Immature natural killer cell (primary cell): ENCODE data around the gene PNMA5. TPM values are rescaled to one million over a fixed set of nuclear protein-coding genes. Genes with fewer than 3 reads are reported as not detected.
"Not testable (repeated sequence)": the region's sequence is repeated elsewhere in the genome, so short reads cannot be mapped to it uniquely, and the experiment has no call there.

Experiments
- DNase-seq, 3 donors: peaks; one replicate each; pipeline ENCODE4 v3.0.0; 2022; ENCODE audit warnings: mixed read lengths in 1 of 3
- H3K27ac Mint-ChIP-seq, 6 donors: one replicate each; pipeline ENCODE4 v1.8.0; 2020; ENCODE audit warnings: mixed read lengths in 6 of 6, mild to moderate bottlenecking in 5 of 6, inconsistent platforms in 4 of 6, moderate library complexity in 3 of 6
- H3K27me3 Mint-ChIP-seq, 3 donors: one replicate each; pipeline ENCODE4 v1.8.0; 2020 to 2021; ENCODE audit warnings: low read depth in 3 of 3, mild to moderate bottlenecking in 3 of 3, mixed read lengths in 3 of 3, moderate library complexity in 3 of 3, inconsistent platforms in 1 of 3
- H3K36me3 Mint-ChIP-seq, 3 donors: one replicate each; pipeline ENCODE4 v1.8.0; 2020; ENCODE audit warnings: mixed read lengths in 3 of 3, inconsistent platforms in 2 of 3, mild to moderate bottlenecking in 2 of 3
- H3K4me1 Mint-ChIP-seq, 2 donors: one replicate each; pipeline ENCODE4 v1.8.0; 2020; ENCODE audit warnings: inconsistent platforms in 2 of 2, mild to moderate bottlenecking in 2 of 2, mixed read lengths in 2 of 2, moderate library complexity in 1 of 2
- H3K4me3 Mint-ChIP-seq, 5 donors: one replicate each; pipeline ENCODE4 v1.8.0; 2020; ENCODE audit warnings: mild to moderate bottlenecking in 5 of 5, mixed read lengths in 5 of 5, inconsistent platforms in 3 of 5, moderate library complexity in 3 of 5
- H3K9me3 Mint-ChIP-seq, 6 donors: one replicate each; pipeline ENCODE4 v1.8.0; 2020; ENCODE audit warnings: mild to moderate bottlenecking in 6 of 6, mixed read lengths in 6 of 6, inconsistent platforms in 4 of 6, moderate library complexity in 3 of 6
- polyA plus RNA-seq, 3 donors: library from polyadenylated mRNA; unstranded; fragments of 300-500 nt; fragmentation: Illumina TruSeq; gene quantifications; one replicate each; pipeline ENCODE4 v1.2.3, GENCODE V29; 2021

PNMA5 gene
- not detected for polyA plus RNA-seq

GRCh38 chrX:152993933-152994332 is at the start of gene PNMA5:
PNMA5 (minus strand) TSS chrX:152994116; CDS start chrX:152991598, 2,518 bp downstream.
- Mint-ChIP-seq H3K4me3 (no peak within 1 kb of the TSS), H3K4me1 (no peaks in the 10 kb centered on the region), H3K27me3 (peaks cover 0 to 6% (median 4%) of the 10 kb centered on the region in 3 donors), H3K27ac (no peak within 1 kb of the TSS), H3K9me3 (no peaks in the 10 kb centered on the region), H3K36me3 (no peaks in the 10 kb centered on the region)
- DNase-seq = no peak

GRCh38 chrX:153032397-153033118 is 38.6 kb upstream of the PNMA5 start:
- H3K36me3 Mint-ChIP-seq = no peaks in the 10 kb centered on the region
- H3K9me3 Mint-ChIP-seq = no peaks in the 10 kb centered on the region
- H3K4me3 Mint-ChIP-seq = peak overlapping the region; percentile 86 to 91 (median 89)
- peaks cover 10 to 18% of the 10 kb centered on the region in 2 donors for H3K4me1 Mint-ChIP-seq
- H3K27ac Mint-ChIP-seq = peak overlapping the region; percentile 81 to 94 (median 88)
- peak; percentile 65 to 74 (median 66) for DNase-seq
- peaks cover 2 to 5% (median 4%) of the 10 kb centered on the region in 3 donors for H3K27me3 Mint-ChIP-seq

GRCh38 chrX:153030801-153031200 is 36.9 kb upstream of the PNMA5 start:
- H3K4me3 Mint-ChIP-seq = no peak overlapping the region
- H3K4me1 Mint-ChIP-seq = peaks cover 10 to 18% of the 10 kb centered on the region in 2 donors
- H3K27me3 Mint-ChIP-seq = peaks cover 2 to 5% (median 4%) of the 10 kb centered on the region in 3 donors
- H3K36me3 Mint-ChIP-seq = no peaks in the 10 kb centered on the region
- no peak overlapping the region for H3K27ac Mint-ChIP-seq
- no peaks in the 10 kb centered on the region for H3K9me3 Mint-ChIP-seq
- DNase-seq = no peak

GRCh38 chrX:153029875-153030274 is 36.0 kb upstream of the PNMA5 start:
- no peak overlapping the region for H3K4me3 Mint-ChIP-seq
- H3K4me1 Mint-ChIP-seq = peaks cover 10 to 18% of the 10 kb centered on the region in 2 donors
- no peak overlapping the region for H3K27ac Mint-ChIP-seq
- H3K27me3 Mint-ChIP-seq = peaks cover 2 to 5% (median 4%) of the 10 kb centered on the region in 3 donors
- no peaks in the 10 kb centered on the region for H3K36me3 Mint-ChIP-seq
- no peaks in the 10 kb centered on the region for H3K9me3 Mint-ChIP-seq
- DNase-seq = no peak

GRCh38 chrX:153029162-153029561 is 35.2 kb upstream of the PNMA5 start:
- peaks cover 2 to 5% (median 4%) of the 10 kb centered on the region in 3 donors for H3K27me3 Mint-ChIP-seq
- no peak for DNase-seq
- H3K9me3 Mint-ChIP-seq = no peaks in the 10 kb centered on the region
- H3K4me1 Mint-ChIP-seq = peaks cover 10 to 16% of the 10 kb centered on the region in 2 donors
- peak overlapping the region in 1 of 6 donors; percentile 27 for H3K27ac Mint-ChIP-seq
- H3K4me3 Mint-ChIP-seq = no peak overlapping the region
- no peaks in the 10 kb centered on the region for H3K36me3 Mint-ChIP-seq

- not testable (repeated sequence) for H3K27ac Mint-ChIP-seq, H3K9me3 Mint-ChIP-seq, DNase-seq, H3K4me3 Mint-ChIP-seq, H3K27me3 Mint-ChIP-seq, H3K36me3 Mint-ChIP-seq
- H3K4me1 Mint-ChIP-seq = peaks cover 9 to 10% of the 10 kb centered on the region in 2 donors
Measured at GRCh38 chrX:153028487-153028886, 34.6 kb upstream of the PNMA5 start.

GRCh38 chrX:153026501-153026900 is 32.6 kb upstream of the PNMA5 start:
- H3K36me3 Mint-ChIP-seq, H3K27ac Mint-ChIP-seq: not testable (repeated sequence)

GRCh38 chrX:153019166-153019565 is 25.2 kb upstream of the PNMA5 start:
- Mint-ChIP-seq H3K4me1 (no peaks in the 10 kb centered on the region), H3K27ac (peak overlapping the region in 1 of 6 donors; percentile 5), H3K36me3 (no peaks in the 10 kb centered on the region), H3K27me3 (peaks cover 2 to 14% (median 6%) of the 10 kb centered on the region in 3 donors), H3K9me3 (peaks cover 0 to 3% (median 0%) of the 10 kb centered on the region in 6 donors), H3K4me3 (no peak overlapping the region)
- no peak for DNase-seq

More at GRCh38 chrX:153026501-153026900, 32.6 kb upstream of the PNMA5 start:
- H3K4me3 Mint-ChIP-seq, H3K27me3 Mint-ChIP-seq, H3K4me1 Mint-ChIP-seq, H3K9me3 Mint-ChIP-seq, DNase-seq: not testable (repeated sequence)

- not testable (repeated sequence) for H3K4me1 Mint-ChIP-seq, H3K36me3 Mint-ChIP-seq, H3K4me3 Mint-ChIP-seq, DNase-seq, H3K9me3 Mint-ChIP-seq, H3K27ac Mint-ChIP-seq
- H3K27me3 Mint-ChIP-seq = peaks cover 2 to 14% (median 10%) of the 10 kb centered on the region in 3 donors
Measured at GRCh38 chrX:153017174-153017573, 23.3 kb upstream of the PNMA5 start.

GRCh38 chrX:153004780-153005179 is 10.9 kb upstream of the PNMA5 start:
- no peak overlapping the region for H3K27ac Mint-ChIP-seq
- H3K4me1 Mint-ChIP-seq = no peaks in the 10 kb centered on the region
- H3K4me3 Mint-ChIP-seq = no peak overlapping the region
- peaks cover 0 to 7% (median 4%) of the 10 kb centered on the region in 3 donors for H3K27me3 Mint-ChIP-seq
- no peak for DNase-seq
- no peaks in the 10 kb centered on the region for H3K36me3 Mint-ChIP-seq
- no peaks in the 10 kb centered on the region for H3K9me3 Mint-ChIP-seq

GRCh38 chrX:153003981-153004380 is 10.1 kb upstream of the PNMA5 start:
- no peaks in the 10 kb centered on the region for H3K9me3 Mint-ChIP-seq
- no peaks in the 10 kb centered on the region for H3K4me1 Mint-ChIP-seq
- no peak overlapping the region for H3K27ac Mint-ChIP-seq
- no peak for DNase-seq
- no peak overlapping the region for H3K4me3 Mint-ChIP-seq
- peaks cover 0 to 8% (median 7%) of the 10 kb centered on the region in 3 donors for H3K27me3 Mint-ChIP-seq
- H3K36me3 Mint-ChIP-seq = no peaks in the 10 kb centered on the region

- H3K4me1 Mint-ChIP-seq, H3K9me3 Mint-ChIP-seq, H3K36me3 Mint-ChIP-seq, DNase-seq, H3K4me3 Mint-ChIP-seq, H3K27ac Mint-ChIP-seq, H3K27me3 Mint-ChIP-seq: not testable (repeated sequence)
Measured at GRCh38 chrX:153002182-153002581, 8.3 kb upstream of the PNMA5 start.

GRCh38 chrX:152997337-152997736 is 3.4 kb upstream of the PNMA5 start:
- DNase-seq = no peak
- H3K27ac Mint-ChIP-seq = no peak overlapping the region

GRCh38 chrX:152992115-152992514 is 1.8 kb downstream of the PNMA5 start:
- Mint-ChIP-seq H3K36me3 (no peaks in the 10 kb centered on the region), H3K4me3 (no peak overlapping the region), H3K9me3 (no peaks in the 10 kb centered on the region), H3K27me3 (peaks cover 0 to 6% (median 4%) of the 10 kb centered on the region in 3 donors), H3K4me1 (no peaks in the 10 kb centered on the region), H3K27ac (no peak overlapping the region)
- DNase-seq = no peak

More at GRCh38 chrX:152997337-152997736, 3.4 kb upstream of the PNMA5 start:
- Mint-ChIP-seq H3K4me1 (no peaks in the 10 kb centered on the region), H3K9me3 (no peaks in the 10 kb centered on the region), H3K36me3 (no peaks in the 10 kb centered on the region), H3K27me3 (peaks cover 0 to 5% (median 0%) of the 10 kb centered on the region in 3 donors), H3K4me3 (no peak overlapping the region)

GRCh38 chrX:152991123-152991522 is 2.8 kb downstream of the PNMA5 start:
- H3K27ac Mint-ChIP-seq = no peak overlapping the region
- H3K9me3 Mint-ChIP-seq = no peaks in the 10 kb centered on the region
- no peaks in the 10 kb centered on the region for H3K4me1 Mint-ChIP-seq
- no peak for DNase-seq
- no peak overlapping the region for H3K4me3 Mint-ChIP-seq
- H3K27me3 Mint-ChIP-seq = peaks cover 0 to 6% (median 4%) of the 10 kb centered on the region in 3 donors
- H3K36me3 Mint-ChIP-seq = no peaks in the 10 kb centered on the region
